SK-N-SH treated with all-trans-retinoic acid at 6 μM for 48 hours (cell line): ENCODE data around the gene ZNF785.

Experiments used
- ATAC-seq: fragments of 200-7000 bp; cut with Tn5 transposase; 3 replicates; pipeline ENCODE4 v1.9.1; 2020; ENCODE audit warnings: mild to moderate bottlenecking, moderate library complexity
- BACH2 ChIP-seq: fragments of 250-450 bp; sonication (Bioruptor Pico); IDR thresholded peaks from 2 replicates; pipeline ENCODE4 v1.9.0; 2021; ENCODE audit warnings: mild to moderate bottlenecking, borderline replicate concordance
- ESRRG ChIP-seq: fragments of 250-450 bp; sonication (Bioruptor Pico); IDR thresholded peaks from 2 replicates; pipeline ENCODE4 v1.6.1; 2021; ENCODE audit warnings: mild to moderate bottlenecking
- GLIS3 ChIP-seq: fragments of 250-450 bp; sonication (Bioruptor Pico); IDR thresholded peaks from 2 replicates; pipeline ENCODE4 v1.5.0; 2020; ENCODE audit warnings: mild to moderate bottlenecking, moderate library complexity
- PPARA ChIP-seq: fragments of 250-450 bp; sonication (Bioruptor Pico); IDR thresholded peaks from 2 replicates; pipeline ENCODE4 v1.5.0; 2020; ENCODE audit warnings: mild to moderate bottlenecking, borderline replicate concordance
- RARB ChIP-seq: fragments of 250-450 bp; sonication (Bioruptor Pico); IDR thresholded peaks from 2 replicates; pipeline ENCODE4 v1.8.0; 2021; ENCODE audit warnings: mild to moderate bottlenecking, moderate library complexity
- SNAI2 ChIP-seq: fragments of 250-450 bp; sonication (Bioruptor Pico); IDR thresholded peaks from 2 replicates; pipeline ENCODE4 v1.5.0; 2020; ENCODE audit warnings: mild to moderate bottlenecking, moderate library complexity
- TCF4 ChIP-seq: fragments of 250-450 bp; sonication (Bioruptor Pico); IDR thresholded peaks from 2 replicates; pipeline ENCODE4 v1.8.0; 2021; ENCODE audit warnings: mild to moderate bottlenecking, moderate library complexity, borderline replicate concordance
- TOX ChIP-seq: fragments of 250-450 bp; sonication (Bioruptor Pico); IDR thresholded peaks from 2 replicates; pipeline ENCODE4 v1.8.0; 2021; ENCODE audit warnings: mild to moderate bottlenecking, moderate library complexity, borderline replicate concordance
- ZC3H10 ChIP-seq: fragments of 250-450 bp; sonication (Bioruptor Pico); IDR thresholded peaks from 2 replicates; pipeline ENCODE4 v1.5.1; 2021; ENCODE audit warnings: mild to moderate bottlenecking, moderate library complexity
- ZFP3 ChIP-seq: fragments of 250-450 bp; sonication (Bioruptor Pico); IDR thresholded peaks from 2 replicates; pipeline ENCODE4 v1.5.0; 2020; ENCODE audit warnings: mild to moderate bottlenecking, moderate library complexity
- ZFP30 ChIP-seq: fragments of 450-650 bp; formaldehyde crosslinking; IDR thresholded peaks from 2 replicates; pipeline ENCODE4 v1.5.0; 2022; ENCODE audit warnings: mild to moderate bottlenecking, moderate library complexity
- ZNF565 ChIP-seq: fragments of 450-650 bp; formaldehyde crosslinking; conservative IDR thresholded peaks from 2 replicates; pipeline ENCODE4 v1.5.0; 2020; ENCODE audit warnings: low read depth, mild to moderate bottlenecking, moderate library complexity
- ZNF70 ChIP-seq: fragments of 450-650 bp; formaldehyde crosslinking; IDR thresholded peaks from 2 replicates; pipeline ENCODE4 v1.5.0; 2020; ENCODE audit warnings: mild to moderate bottlenecking, moderate library complexity
- ZNF8 ChIP-seq: fragments of 450-650 bp; formaldehyde crosslinking; IDR thresholded peaks from 2 replicates; pipeline ENCODE4 v1.5.0; 2020; ENCODE audit warnings: mild to moderate bottlenecking, moderate library complexity
- TF ChIP-seq, protein P1 (sequence below): fragments of 250-450 bp; sonication (Bioruptor Pico); IDR thresholded peaks from 2 replicates; pipeline ENCODE4 v1.5.1; 2021; ENCODE audit warnings: mild to moderate bottlenecking, moderate library complexity
- TF ChIP-seq, protein P2 (sequence below): fragments of 250-450 bp; sonication (Bioruptor Pico); IDR thresholded peaks from 2 replicates; pipeline ENCODE4 v1.8.0; 2021; ENCODE audit warnings: low read depth, mild to moderate bottlenecking, moderate library complexity, borderline replicate concordance
- TF ChIP-seq, protein P3 (sequence below): fragments of 250-450 bp; sonication (Bioruptor Pico); IDR thresholded peaks from 2 replicates; pipeline ENCODE4 v1.5.1; 2020; ENCODE audit warnings: low read depth, mild to moderate bottlenecking, moderate library complexity
- TF ChIP-seq, protein P4 (sequence below): fragments of 250-450 bp; sonication (Bioruptor Pico); IDR thresholded peaks from 2 replicates; pipeline ENCODE4 v1.8.0; 2020; ENCODE audit warnings: mild to moderate bottlenecking, moderate library complexity, borderline replicate concordance
- TF ChIP-seq, protein P5 (sequence below): fragments of 250-450 bp; sonication (Bioruptor Pico); IDR thresholded peaks from 2 replicates; pipeline ENCODE4 v1.5.0; 2020; ENCODE audit warnings: mild to moderate bottlenecking, moderate library complexity

Gene ZNF785

DNA sequence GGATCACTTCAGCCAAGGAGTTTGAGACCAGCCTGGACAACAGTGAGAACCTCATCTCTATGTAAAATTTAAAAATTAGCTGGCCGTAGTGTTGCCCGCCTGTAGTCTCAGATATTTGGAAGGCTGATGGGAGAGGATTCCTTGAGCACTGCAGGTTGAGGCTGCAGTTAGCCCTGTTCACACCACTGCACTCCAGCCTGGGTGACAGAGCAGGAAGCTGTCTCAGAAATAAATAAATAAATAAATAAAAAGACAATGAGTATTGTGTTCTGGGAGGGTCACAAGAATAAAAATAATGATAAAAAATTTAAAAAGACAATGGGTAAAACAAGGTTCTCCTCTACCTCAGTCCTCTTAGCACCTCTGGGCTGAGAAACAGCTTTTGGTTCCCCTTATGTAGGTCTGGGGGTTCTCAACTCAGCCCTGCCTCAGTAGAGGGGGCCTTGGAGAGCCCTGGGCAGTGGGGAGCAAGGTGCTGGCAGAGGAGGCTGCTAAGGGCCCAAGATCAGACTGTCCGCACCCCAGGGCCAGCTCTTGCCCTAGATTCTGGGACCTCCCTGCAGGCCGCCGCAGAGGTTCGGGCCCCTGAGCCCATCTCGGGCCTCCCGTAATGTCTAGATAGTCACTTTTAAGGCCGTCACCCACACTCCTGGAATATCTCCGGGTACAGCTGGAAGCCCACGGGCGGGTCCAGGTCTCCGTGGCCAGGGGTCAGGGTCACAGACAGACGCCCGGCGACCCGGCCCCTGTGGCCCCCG is 30.8 kb downstream of the ZNF785 start (continued):
- no peak for TF ChIP-seq ZFP30 (CRISPR knock-in tag)
- TF ChIP-seq GLIS3 (CRISPR knock-in tag): no peak
- no peak for TF ChIP-seq TOX
- TF ChIP-seq, protein P1, sequence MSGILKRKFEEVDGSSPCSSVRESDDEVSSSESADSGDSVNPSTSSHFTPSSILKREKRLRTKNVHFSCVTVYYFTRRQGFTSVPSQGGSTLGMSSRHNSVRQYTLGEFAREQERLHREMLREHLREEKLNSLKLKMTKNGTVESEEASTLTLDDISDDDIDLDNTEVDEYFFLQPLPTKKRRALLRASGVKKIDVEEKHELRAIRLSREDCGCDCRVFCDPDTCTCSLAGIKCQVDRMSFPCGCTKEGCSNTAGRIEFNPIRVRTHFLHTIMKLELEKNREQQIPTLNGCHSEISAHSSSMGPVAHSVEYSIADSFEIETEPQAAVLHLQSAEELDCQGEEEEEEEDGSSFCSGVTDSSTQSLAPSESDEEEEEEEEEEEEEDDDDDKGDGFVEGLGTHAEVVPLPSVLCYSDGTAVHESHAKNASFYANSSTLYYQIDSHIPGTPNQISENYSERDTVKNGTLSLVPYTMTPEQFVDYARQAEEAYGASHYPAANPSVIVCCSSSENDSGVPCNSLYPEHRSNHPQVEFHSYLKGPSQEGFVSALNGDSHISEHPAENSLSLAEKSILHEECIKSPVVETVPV (CRISPR knock-in tag): no peak

DNA sequence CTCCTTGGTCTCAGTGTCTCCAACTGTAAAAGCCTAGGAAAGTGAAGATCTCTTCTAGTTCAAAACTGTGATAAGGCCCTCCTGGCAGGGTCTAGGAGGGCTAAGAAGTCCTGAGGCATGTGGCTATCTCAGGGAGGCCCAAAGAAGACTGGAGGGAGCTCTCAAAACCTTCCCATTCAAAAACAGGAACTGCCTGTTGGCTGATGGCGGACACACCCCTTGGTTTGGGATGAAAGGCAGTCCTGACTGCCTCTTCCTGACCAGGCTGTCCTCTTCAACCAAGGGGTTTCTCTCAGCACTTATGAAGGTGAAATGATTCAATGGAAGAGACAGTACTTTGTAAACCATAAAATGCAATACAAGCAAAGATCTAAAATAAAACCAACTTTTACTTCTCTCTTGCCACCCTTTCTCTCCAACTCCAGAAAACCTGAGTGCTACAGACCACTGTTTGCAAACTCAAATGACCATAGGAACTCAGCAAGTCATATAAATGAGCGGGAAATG is 32.1 kb downstream of the ZNF785 start:
- TF ChIP-seq, protein P2, sequence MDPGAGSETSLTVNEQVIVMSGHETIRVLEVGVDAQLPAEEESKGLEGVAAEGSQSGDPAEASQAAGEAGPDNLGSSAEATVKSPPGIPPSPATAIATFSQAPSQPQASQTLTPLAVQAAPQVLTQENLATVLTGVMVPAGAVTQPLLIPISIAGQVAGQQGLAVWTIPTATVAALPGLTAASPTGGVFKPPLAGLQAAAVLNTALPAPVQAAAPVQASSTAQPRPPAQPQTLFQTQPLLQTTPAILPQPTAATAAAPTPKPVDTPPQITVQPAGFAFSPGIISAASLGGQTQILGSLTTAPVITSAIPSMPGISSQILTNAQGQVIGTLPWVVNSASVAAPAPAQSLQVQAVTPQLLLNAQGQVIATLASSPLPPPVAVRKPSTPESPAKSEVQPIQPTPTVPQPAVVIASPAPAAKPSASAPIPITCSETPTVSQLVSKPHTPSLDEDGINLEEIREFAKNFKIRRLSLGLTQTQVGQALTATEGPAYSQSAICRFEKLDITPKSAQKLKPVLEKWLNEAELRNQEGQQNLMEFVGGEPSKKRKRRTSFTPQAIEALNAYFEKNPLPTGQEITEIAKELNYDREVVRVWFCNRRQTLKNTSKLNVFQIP: no peak
- TF ChIP-seq, protein P3, sequence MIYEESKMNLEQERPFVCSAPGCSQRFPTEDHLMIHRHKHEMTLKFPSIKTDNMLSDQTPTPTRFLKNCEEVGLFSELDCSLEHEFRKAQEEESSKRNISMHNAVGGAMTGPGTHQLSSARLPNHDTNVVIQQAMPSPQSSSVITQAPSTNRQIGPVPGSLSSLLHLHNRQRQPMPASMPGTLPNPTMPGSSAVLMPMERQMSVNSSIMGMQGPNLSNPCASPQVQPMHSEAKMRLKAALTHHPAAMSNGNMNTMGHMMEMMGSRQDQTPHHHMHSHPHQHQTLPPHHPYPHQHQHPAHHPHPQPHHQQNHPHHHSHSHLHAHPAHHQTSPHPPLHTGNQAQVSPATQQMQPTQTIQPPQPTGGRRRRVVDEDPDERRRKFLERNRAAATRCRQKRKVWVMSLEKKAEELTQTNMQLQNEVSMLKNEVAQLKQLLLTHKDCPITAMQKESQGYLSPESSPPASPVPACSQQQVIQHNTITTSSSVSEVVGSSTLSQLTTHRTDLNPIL: no peak
- TF ChIP-seq, protein P4, sequence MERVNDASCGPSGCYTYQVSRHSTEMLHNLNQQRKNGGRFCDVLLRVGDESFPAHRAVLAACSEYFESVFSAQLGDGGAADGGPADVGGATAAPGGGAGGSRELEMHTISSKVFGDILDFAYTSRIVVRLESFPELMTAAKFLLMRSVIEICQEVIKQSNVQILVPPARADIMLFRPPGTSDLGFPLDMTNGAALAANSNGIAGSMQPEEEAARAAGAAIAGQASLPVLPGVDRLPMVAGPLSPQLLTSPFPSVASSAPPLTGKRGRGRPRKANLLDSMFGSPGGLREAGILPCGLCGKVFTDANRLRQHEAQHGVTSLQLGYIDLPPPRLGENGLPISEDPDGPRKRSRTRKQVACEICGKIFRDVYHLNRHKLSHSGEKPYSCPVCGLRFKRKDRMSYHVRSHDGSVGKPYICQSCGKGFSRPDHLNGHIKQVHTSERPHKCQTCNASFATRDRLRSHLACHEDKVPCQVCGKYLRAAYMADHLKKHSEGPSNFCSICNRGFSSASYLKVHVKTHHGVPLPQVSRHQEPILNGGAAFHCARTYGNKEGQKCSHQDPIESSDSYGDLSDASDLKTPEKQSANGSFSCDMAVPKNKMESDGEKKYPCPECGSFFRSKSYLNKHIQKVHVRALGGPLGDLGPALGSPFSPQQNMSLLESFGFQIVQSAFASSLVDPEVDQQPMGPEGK (CRISPR knock-in tag): no peak
- TF ChIP-seq BACH2 (CRISPR knock-in tag) (no peak), SNAI2 (CRISPR knock-in tag) (no peak), TCF4 (CRISPR knock-in tag) (no peak), ZNF8 (CRISPR knock-in tag) (no peak), TOX (no peak), ZNF565 (CRISPR knock-in tag) (no peak), ZFP30 (CRISPR knock-in tag) (no peak), ESRRG (CRISPR knock-in tag) (no peak), RARB (CRISPR knock-in tag) (no peak), ZFP3 (CRISPR knock-in tag) (no peak), ZC3H10 (no peak), PPARA (CRISPR knock-in tag) (no peak)
- TF ChIP-seq, protein P5, sequence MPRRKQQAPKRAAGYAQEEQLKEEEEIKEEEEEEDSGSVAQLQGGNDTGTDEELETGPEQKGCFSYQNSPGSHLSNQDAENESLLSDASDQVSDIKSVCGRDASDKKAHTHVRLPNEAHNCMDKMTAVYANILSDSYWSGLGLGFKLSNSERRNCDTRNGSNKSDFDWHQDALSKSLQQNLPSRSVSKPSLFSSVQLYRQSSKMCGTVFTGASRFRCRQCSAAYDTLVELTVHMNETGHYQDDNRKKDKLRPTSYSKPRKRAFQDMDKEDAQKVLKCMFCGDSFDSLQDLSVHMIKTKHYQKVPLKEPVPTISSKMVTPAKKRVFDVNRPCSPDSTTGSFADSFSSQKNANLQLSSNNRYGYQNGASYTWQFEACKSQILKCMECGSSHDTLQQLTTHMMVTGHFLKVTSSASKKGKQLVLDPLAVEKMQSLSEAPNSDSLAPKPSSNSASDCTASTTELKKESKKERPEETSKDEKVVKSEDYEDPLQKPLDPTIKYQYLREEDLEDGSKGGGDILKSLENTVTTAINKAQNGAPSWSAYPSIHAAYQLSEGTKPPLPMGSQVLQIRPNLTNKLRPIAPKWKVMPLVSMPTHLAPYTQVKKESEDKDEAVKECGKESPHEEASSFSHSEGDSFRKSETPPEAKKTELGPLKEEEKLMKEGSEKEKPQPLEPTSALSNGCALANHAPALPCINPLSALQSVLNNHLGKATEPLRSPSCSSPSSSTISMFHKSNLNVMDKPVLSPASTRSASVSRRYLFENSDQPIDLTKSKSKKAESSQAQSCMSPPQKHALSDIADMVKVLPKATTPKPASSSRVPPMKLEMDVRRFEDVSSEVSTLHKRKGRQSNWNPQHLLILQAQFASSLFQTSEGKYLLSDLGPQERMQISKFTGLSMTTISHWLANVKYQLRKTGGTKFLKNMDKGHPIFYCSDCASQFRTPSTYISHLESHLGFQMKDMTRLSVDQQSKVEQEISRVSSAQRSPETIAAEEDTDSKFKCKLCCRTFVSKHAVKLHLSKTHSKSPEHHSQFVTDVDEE: no peak
- TF ChIP-seq, protein P1 (CRISPR knock-in tag): no peak
- no peak for ATAC-seq

DNA sequence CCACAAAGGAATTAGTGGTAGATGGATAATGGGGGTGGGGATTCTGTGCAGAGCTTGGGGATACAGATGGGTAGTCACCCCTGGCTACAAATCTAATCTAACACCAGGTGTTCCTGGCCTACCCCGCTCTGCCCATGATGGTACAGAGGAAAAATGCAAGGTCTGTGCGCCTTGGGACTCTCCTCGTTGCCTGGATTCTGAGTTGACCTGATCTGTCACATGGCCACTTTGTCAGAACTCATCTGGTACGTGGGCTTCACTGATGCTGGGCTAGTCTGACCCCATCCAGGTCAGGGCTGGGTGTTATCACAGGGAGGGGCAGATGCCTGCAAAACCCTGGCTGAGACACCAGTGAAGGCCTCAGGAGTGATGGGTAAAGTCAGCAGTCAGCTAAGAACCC is 32.5 kb downstream of the ZNF785 start:
- no peak for TF ChIP-seq ZNF70
- ATAC-seq: no peak
